GM13976 (cell line): ENCODE results near the gene TBC1D30.
"Not testable (repeated sequence)": the region's sequence is repeated elsewhere in the genome, so short reads cannot be mapped to it uniquely, and the experiment has no call there.

Experiments used
- DNase-seq: peaks from one replicate; pipeline ENCODE4 v3.0.0; 2012; ENCODE audit warnings: low spot score
- CTCF ChIP-seq: IDR thresholded peaks from 2 replicates; pipeline ENCODE4 v1.5.1; 2012; ENCODE audit warnings: borderline replicate concordance, mild to moderate bottlenecking; ENCODE audit not compliant: insufficient read depth; ENCODE audit errors: extremely low read depth, missing control alignments, control extremely low read depth
- in situ Hi-C: fragments of 300-500 bp; cut with MboI; formaldehyde crosslinking; loops from one replicate; pipeline ENCODE4 v1.12.0; 2022; ENCODE audit warnings: low sequenced_read_pairs, mixed read lengths, inconsistent platforms; ENCODE audit not compliant: unreplicated experiment

TBC1D30 gene

GRCh38 chr12:64840949-64841717 is 16.7 kb downstream of the TBC1D30 start:
- in situ Hi-C loops: no loop called here
- no peak for DNase-seq
- no peak for TF ChIP-seq CTCF

GRCh38 chr12:64848409-64848808 is 24.0 kb downstream of the TBC1D30 start:
- in situ Hi-C loops, DNase-seq: not testable (repeated sequence)

- no peak for DNase-seq
- in situ Hi-C loops: no loop called here
- no peak for TF ChIP-seq CTCF
Measured at GRCh38 chr12:64858882-64859605, 34.6 kb downstream of the TBC1D30 start.

GRCh38 chr12:64860446-64860998 is 36.1 kb downstream of the TBC1D30 start:
- no peak for TF ChIP-seq CTCF
- in situ Hi-C loops: no loop called here
- DNase-seq: no peak

- no peak for TF ChIP-seq CTCF
- no peak for DNase-seq
- in situ Hi-C loops: no loop called here
Measured at GRCh38 chr12:64864319-64864718, 39.9 kb downstream of the TBC1D30 start.

GRCh38 chr12:64875186-64875585 is 50.7 kb downstream of the TBC1D30 start:
- in situ Hi-C loops: loop anchor here (25.0 kb wide), 2 partner anchors 362 to 1237 kb away; no protein-coding TSS in a partner anchor
- TF ChIP-seq CTCF: no peak
- DNase-seq: no peak

GRCh38 chr12:64876388-64877071 is 52.1 kb downstream of the TBC1D30 start:
- no peak for TF ChIP-seq CTCF
- in situ Hi-C loops: loop anchor here (25.0 kb wide), 2 partner anchors 361 to 1236 kb away; no protein-coding TSS in a partner anchor
- no peak for DNase-seq
